Measurements from ENCODE around the gene RPTOR. TPM values are rescaled to one million over a fixed set of nuclear protein-coding genes. Genes with fewer than 3 reads are reported as not detected.

RPTOR gene
- total and polyA plus RNA-seq, 2 donors (not counting 3 experiments of a cell fraction or from before 2014, with no cell fraction given): 10.7 to 41.8 TPM

- H3K27me3 ChIP-seq (ENCODE audit: control insufficient read depth in 2 of 2, insufficient read depth in 2 of 2, low read length in 2 of 2): no peaks in the 10 kb centered on the region
- H3K4me2 ChIP-seq (ENCODE audit: insufficient read depth, low read length): no peak overlapping the region
- TF ChIP-seq MYC (IDR thresholded peaks at IDR 0.05; ENCODE audit: low read depth, low read length): no peak
- no peak for TF ChIP-seq POLR2AphosphoS5 (IDR thresholded peaks at IDR 0.05; ENCODE audit: insufficient read depth, low read depth, low read length)
- no peak for TF ChIP-seq EZH2 (IDR thresholded peaks at IDR 0.05; ENCODE audit: borderline replicate concordance, low read depth, low read length, severe bottlenecking)
- no peak overlapping the region for H3K4me3 ChIP-seq (replicated peaks in 1 of 3; ENCODE audit: insufficient read depth in 1 of 3, low read depth in 1 of 3, low read length in 3 of 3)
- peaks cover 68% of the 10 kb centered on the region for H3K79me2 ChIP-seq (ENCODE audit: control insufficient read depth, insufficient read depth, low read length)
- no peak overlapping the region for H3K27ac ChIP-seq (ENCODE audit: insufficient read depth, low read depth, low read length)
- intact Hi-C loops (cut with micrococcal nuclease): no loop called here
- H3K9ac ChIP-seq (replicated peaks; ENCODE audit: extremely low read depth, insufficient read depth, low read length): no peak overlapping the region
- no peak overlapping the region for H2AFZ ChIP-seq (ENCODE audit: low read depth, low read length)
- DNase-seq (ENCODE audit: low read depth, low spot score) (no peak), FAIRE-seq (no peak)
- H3K9me1 ChIP-seq (replicated peaks; ENCODE audit: control insufficient read depth, extremely low read depth, insufficient read depth, low read length): no peaks in the 10 kb centered on the region
- ChIA-PET POLR2A (no interaction called here), CTCF (no interaction called here)
- no peaks in the 10 kb centered on the region for H3K9me3 ChIP-seq (replicated peaks; ENCODE audit: control insufficient read depth, insufficient read depth, low read length)
- peaks cover 3% of the 10 kb centered on the region for H4K20me1 ChIP-seq (replicated peaks; ENCODE audit: control insufficient read depth, extremely low read depth, insufficient read depth, low read length)
- no peaks in the 10 kb centered on the region for H3K36me3 ChIP-seq (ENCODE audit: control insufficient read depth in 2 of 2, extremely low read depth in 1 of 2, insufficient read depth in 2 of 2, low read length in 2 of 2)
- dilution Hi-C loops (cut with MboI; ENCODE audit: extremely low pct_ligation_motif_present, low sequenced_read_pairs): no loop called here
- H3K4me1 ChIP-seq (ENCODE audit: control insufficient read depth, extremely low read depth, insufficient read depth, low read length): no peaks in the 10 kb centered on the region
- no TSS peak for BruUV-seq (replicated peaks)
These were observed 68.5 kb downstream of the RPTOR start for GRCh38 chr17:80612997-80613731.

- Histone ChIP-seq H3K9ac (replicated peaks; ENCODE audit: extremely low read depth, insufficient read depth, low read length) (no peak overlapping the region), H3K9me1 (replicated peaks; ENCODE audit: control insufficient read depth, extremely low read depth, insufficient read depth, low read length) (no peaks in the 10 kb centered on the region), H3K36me3 (ENCODE audit: control insufficient read depth in 2 of 2, extremely low read depth in 1 of 2, insufficient read depth in 2 of 2, low read length in 2 of 2) (no peaks in the 10 kb centered on the region), H3K4me2 (ENCODE audit: insufficient read depth, low read length) (no peak overlapping the region), H4K20me1 (replicated peaks; ENCODE audit: control insufficient read depth, extremely low read depth, insufficient read depth, low read length) (peaks cover 3% of the 10 kb centered on the region), H3K79me2 (ENCODE audit: control insufficient read depth, insufficient read depth, low read length) (peaks cover 64% of the 10 kb centered on the region), H3K4me1 (ENCODE audit: control insufficient read depth, extremely low read depth, insufficient read depth, low read length) (no peaks in the 10 kb centered on the region), H3K27me3 (ENCODE audit: control insufficient read depth in 2 of 2, insufficient read depth in 2 of 2, low read length in 2 of 2) (no peaks in the 10 kb centered on the region), H3K27ac (ENCODE audit: insufficient read depth, low read depth, low read length) (no peak overlapping the region), H2AFZ (ENCODE audit: low read depth, low read length) (no peak overlapping the region), H3K9me3 (replicated peaks; ENCODE audit: control insufficient read depth, insufficient read depth, low read length) (no peaks in the 10 kb centered on the region), H3K4me3 (replicated peaks in 1 of 3; ENCODE audit: insufficient read depth in 1 of 3, low read depth in 1 of 3, low read length in 3 of 3) (no peak overlapping the region)
- BruUV-seq (replicated peaks): no TSS peak
- no peak for FAIRE-seq
- intact Hi-C loops (cut with micrococcal nuclease): no loop called here
- dilution Hi-C loops (cut with MboI; ENCODE audit: extremely low pct_ligation_motif_present, low sequenced_read_pairs): no loop called here
- TF ChIP-seq CTCF (IDR thresholded peaks at IDR 0.05; ENCODE audit: extremely low read depth in 1 of 2, insufficient read depth in 1 of 2, low read depth in 1 of 2, low read length in 2 of 2) (no peak), POLR2A (IDR thresholded peaks at IDR 0.05; ENCODE audit: low read depth, low read length) (no peak), MYC (IDR thresholded peaks at IDR 0.05; ENCODE audit: low read depth, low read length) (no peak), POLR2AphosphoS5 (IDR thresholded peaks at IDR 0.05; ENCODE audit: insufficient read depth, low read depth, low read length) (no peak), MAX (IDR thresholded peaks at IDR 0.05; ENCODE audit: insufficient read depth, insufficient read length) (no peak), JUN (IDR thresholded peaks at IDR 0.05; ENCODE audit: borderline replicate concordance, insufficient read depth, insufficient read length, low read depth) (no peak)
- ChIA-PET POLR2A (no interaction called here), CTCF (no interaction called here)
- DNase-seq (ENCODE audit: low read depth, low spot score): no peak
These were observed 69.1 kb downstream of the RPTOR start for GRCh38 chr17:80613732-80614071.

All from endothelial cell of umbilical vein (primary cell).